ENCODE results near the gene SEC31A. TPM values are rescaled to one million over a fixed set of nuclear protein-coding genes. Genes with fewer than 3 reads are reported as not detected.

The SEC31A gene
- polyA plus RNA-seq, 3 donors: 74.8 to 120 (median 107) TPM

GRCh38 chr4:82899374-82900065 lies 8.6 kb upstream of the SEC31A start:
- H3K36me3 ChIP-seq (replicated peaks in 1 of 2; ENCODE audit: control insufficient read depth in 1 of 2, insufficient read depth in 2 of 2, low read length in 2 of 2): peaks cover 23 to 35% of the 10 kb centered on the region in 2 donors
- no peaks in the 10 kb centered on the region for H3K27me3 ChIP-seq (ENCODE audit: control insufficient read depth in 2 of 2, insufficient read depth in 2 of 2, low read length in 2 of 2)
- H3K4me3 ChIP-seq (replicated peaks in 1 of 3; ENCODE audit: low read depth in 2 of 3, low read length in 3 of 3): peak overlapping the region; percentile 62 to 99 (median 95)
- no peak overlapping the region for H3K27ac Mint-ChIP-seq
- no peak overlapping the region for H3K4me3 Mint-ChIP-seq
- peaks cover 23 to 33% of the 10 kb centered on the region in 2 donors for H3K36me3 Mint-ChIP-seq
- peaks cover 23% of the 10 kb centered on the region for H3K4me1 Mint-ChIP-seq
- peak overlapping the region; percentile 24 for H2AFZ ChIP-seq (ENCODE audit: insufficient read depth, low read depth, low read length, poor library complexity, severe bottlenecking)
- peak overlapping the region; percentile 96 for H3K4me2 ChIP-seq (replicated peaks; ENCODE audit: extremely low read depth, low read length, poor library complexity, severe bottlenecking)
- peaks cover 43% of the 10 kb centered on the region for H4K20me1 ChIP-seq (ENCODE audit: insufficient read depth, low read length)
- no peak for TF ChIP-seq CTCF (IDR thresholded peaks at IDR 0.05)
- intact Hi-C loops (cut with micrococcal nuclease): loop anchor here (2.0 to 10.0 kb wide), 6 partner anchors 45 to 555 kb away; partner anchors contain the start of genes LIN54 (in 2 of the 2), COQ2 (in 1 of the 2), ENOPH1 (in 1 of the 2) and HELQ (in 1 of the 2)
- peaks cover 21 to 44% of the 10 kb centered on the region in 2 donors for H3K4me1 ChIP-seq (ENCODE audit: control insufficient read depth in 1 of 2, insufficient read depth in 2 of 2, low read length in 2 of 2)
- H3K27ac ChIP-seq (ENCODE audit: low read depth in 1 of 2, low read length in 2 of 2): peak overlapping the region; percentile 99 to 100
- peak in 1 of 3 donors; percentile 24 for DNase-seq
- no peaks in the 10 kb centered on the region for H3K27me3 Mint-ChIP-seq (ENCODE audit: low read depth in 3 of 3)
- no peaks in the 10 kb centered on the region for H3K9me3 Mint-ChIP-seq
- peaks cover 77% of the 10 kb centered on the region for H3K79me2 ChIP-seq (ENCODE audit: insufficient read depth, low read length)
- H3K9me3 ChIP-seq (replicated peaks in 1 of 2; ENCODE audit: control insufficient read depth in 1 of 2, insufficient read depth in 1 of 2, low read length in 2 of 2): no peaks in the 10 kb centered on the region
- peak overlapping the region; percentile 90 for H3K9ac ChIP-seq (ENCODE audit: insufficient read depth, low read length, poor library complexity, severe bottlenecking)
- 0% methylated on average over 2 of the region's 4 CpGs for WGBS (ENCODE audit: insufficient coverage)

GRCh38 chr4:82898322-82899243 lies 7.6 kb upstream of the SEC31A start:
- no peaks in the 10 kb centered on the region for H3K27me3 Mint-ChIP-seq (ENCODE audit: low read depth in 3 of 3)
- no peaks in the 10 kb centered on the region for H3K9me3 ChIP-seq (replicated peaks in 1 of 2; ENCODE audit: control insufficient read depth in 1 of 2, insufficient read depth in 1 of 2, low read length in 2 of 2)
- TF ChIP-seq CTCF (IDR thresholded peaks at IDR 0.05): peak; percentile 82
- no peak overlapping the region for H3K27ac Mint-ChIP-seq
- H3K4me1 Mint-ChIP-seq: peaks cover 21% of the 10 kb centered on the region
- H3K27me3 ChIP-seq (ENCODE audit: control insufficient read depth in 2 of 2, insufficient read depth in 2 of 2, low read length in 2 of 2): no peaks in the 10 kb centered on the region
- H3K4me2 ChIP-seq (replicated peaks; ENCODE audit: extremely low read depth, low read length, poor library complexity, severe bottlenecking): peak overlapping the region; percentile 96
- peaks cover 21 to 39% of the 10 kb centered on the region in 2 donors for H3K4me1 ChIP-seq (ENCODE audit: control insufficient read depth in 1 of 2, insufficient read depth in 2 of 2, low read length in 2 of 2)
- H3K9ac ChIP-seq (ENCODE audit: insufficient read depth, low read length, poor library complexity, severe bottlenecking): peak overlapping the region; percentile 90
- peak overlapping the region; percentile 62 to 99 (median 95) for H3K4me3 ChIP-seq (replicated peaks in 1 of 3; ENCODE audit: low read depth in 2 of 3, low read length in 3 of 3)
- no peaks in the 10 kb centered on the region for H3K9me3 Mint-ChIP-seq
- no CpG with 5 or more reads among the region's 7 CpGs for WGBS (ENCODE audit: insufficient coverage)
- peaks cover 32 to 44% of the 10 kb centered on the region in 2 donors for H3K36me3 ChIP-seq (replicated peaks in 1 of 2; ENCODE audit: control insufficient read depth in 1 of 2, insufficient read depth in 2 of 2, low read length in 2 of 2)
- H3K36me3 Mint-ChIP-seq: peaks cover 31 to 41% of the 10 kb centered on the region in 2 donors
- peaks cover 43% of the 10 kb centered on the region for H4K20me1 ChIP-seq (ENCODE audit: insufficient read depth, low read length)
- peaks cover 83% of the 10 kb centered on the region for H3K79me2 ChIP-seq (ENCODE audit: insufficient read depth, low read length)
- peak in 2 of 3 donors; percentile 51 to 71 for DNase-seq
- intact Hi-C loops (cut with micrococcal nuclease): loop anchor here (5.0 to 10.0 kb wide), 2 partner anchors 384 to 524 kb away; partner anchors contain the start of genes COQ2 (in 1 of the 2) and HNRNPD (in 1 of the 2)
- H3K4me3 Mint-ChIP-seq: no peak overlapping the region
- H3K27ac ChIP-seq (ENCODE audit: low read depth in 1 of 2, low read length in 2 of 2): peak overlapping the region in 1 of 2 donors; percentile 99
- H2AFZ ChIP-seq (ENCODE audit: insufficient read depth, low read depth, low read length, poor library complexity, severe bottlenecking): no peak overlapping the region

All from CD14-positive monocyte (primary cell).